Activated CD4-positive, CD25-positive, alpha-beta regulatory T cell (primary cell): ENCODE measurements around the gene CD63.
"Not testable (repeated sequence)": the region's sequence is repeated elsewhere in the genome, so short reads cannot be mapped to it uniquely, and the experiment has no call there.

Experiments
- DNase-seq, 4 experiments: peaks; one replicate each; lab custom pipeline; 2025; lab: John Stamatoyannopoulos, UW

CD63 gene, protein sequence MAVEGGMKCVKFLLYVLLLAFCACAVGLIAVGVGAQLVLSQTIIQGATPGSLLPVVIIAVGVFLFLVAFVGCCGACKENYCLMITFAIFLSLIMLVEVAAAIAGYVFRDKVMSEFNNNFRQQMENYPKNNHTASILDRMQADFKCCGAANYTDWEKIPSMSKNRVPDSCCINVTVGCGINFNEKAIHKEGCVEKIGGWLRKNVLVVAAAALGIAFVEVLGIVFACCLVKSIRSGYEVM

DNA sequence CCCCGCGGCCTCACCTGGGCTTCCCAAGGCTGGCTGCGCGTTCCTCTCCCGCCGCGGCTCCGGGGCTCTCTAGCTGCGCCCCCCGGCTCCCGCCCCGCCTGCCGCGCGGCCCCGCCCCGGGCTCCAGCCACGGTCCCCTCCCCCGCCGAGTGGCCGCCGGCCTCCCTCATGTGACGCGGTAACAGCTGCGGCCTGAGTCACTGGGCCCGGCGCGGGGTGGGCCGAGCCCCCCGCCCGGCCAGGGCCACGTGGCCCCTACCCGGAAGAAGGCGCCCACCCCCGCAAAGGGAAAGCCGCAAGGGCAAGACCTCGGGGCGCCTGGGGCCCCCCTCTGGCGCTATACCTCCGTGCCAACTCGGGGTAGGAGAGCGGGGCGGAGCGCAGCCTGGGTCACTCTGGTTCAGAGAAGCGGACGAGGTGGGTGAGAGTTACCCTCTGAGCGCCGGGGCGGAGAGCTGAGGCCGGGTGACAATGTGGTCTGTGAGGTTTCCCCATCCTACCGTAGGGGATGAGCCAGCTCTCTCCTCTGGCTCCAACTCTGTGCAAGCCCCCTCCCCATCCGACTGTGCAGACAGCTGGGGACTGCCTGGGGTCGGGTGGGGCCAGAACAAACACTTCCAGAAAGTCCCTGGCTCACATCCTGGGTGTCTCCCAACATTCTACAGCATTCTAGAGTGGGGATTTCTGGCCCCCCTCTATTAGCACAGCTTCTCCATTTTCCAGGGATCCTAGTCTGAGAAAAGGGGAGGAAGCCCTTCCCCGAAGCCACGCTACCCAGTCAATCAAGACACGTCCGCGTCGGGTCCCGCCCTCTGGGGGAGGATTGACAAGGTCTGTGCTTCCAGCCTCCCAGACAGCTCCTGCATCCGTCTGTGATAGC is at the start of gene CD63:
Gene CD63 (minus strand): TSS at position 71 of the 880 bp plus-strand sequence. CDS start 668 bp downstream, outside the sequence.
- DNase-seq: peak; percentile 22 to 55 (median 41)

DNA sequence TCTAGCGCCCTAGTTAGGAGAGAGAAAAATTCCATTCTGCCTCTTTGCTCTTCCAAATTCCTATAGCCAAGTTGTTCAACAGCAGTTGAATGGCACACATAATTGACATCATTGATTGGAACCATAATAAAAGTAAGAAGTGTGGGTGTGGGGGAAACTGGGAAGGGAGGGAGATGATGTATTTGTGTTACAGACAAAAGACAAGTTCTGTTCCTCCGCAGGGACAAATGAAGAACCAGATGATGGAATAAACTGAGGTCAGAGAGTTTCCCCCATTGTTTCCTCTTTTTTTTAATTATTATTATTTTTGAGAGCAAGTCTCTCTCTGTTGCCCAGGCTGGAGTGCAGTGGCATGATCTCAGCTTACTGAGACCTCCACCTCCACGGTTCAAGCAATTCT is 49.0 kb upstream of the CD63 start:
- DNase-seq: no peak

DNA sequence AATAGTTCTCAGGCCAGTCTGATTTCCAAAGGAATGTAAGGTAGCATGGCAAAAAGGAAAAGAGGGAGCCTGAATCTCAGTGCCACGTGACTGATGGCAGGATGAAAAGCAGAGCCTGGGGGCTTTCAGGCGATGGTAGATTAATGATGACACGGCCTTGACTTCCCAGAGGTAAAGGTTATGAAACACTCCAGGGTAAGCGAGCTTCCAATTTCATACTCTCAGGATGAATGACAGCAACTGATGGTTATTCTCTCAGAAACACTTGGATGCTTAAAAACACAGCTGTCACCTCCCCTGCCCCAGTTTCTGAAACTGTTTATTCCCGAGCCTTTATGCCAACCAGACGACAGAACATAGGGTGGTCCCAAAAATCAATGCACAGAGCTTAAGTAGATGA is 42.9 kb upstream of the CD63 start:
- DNase-seq: no peak

DNA sequence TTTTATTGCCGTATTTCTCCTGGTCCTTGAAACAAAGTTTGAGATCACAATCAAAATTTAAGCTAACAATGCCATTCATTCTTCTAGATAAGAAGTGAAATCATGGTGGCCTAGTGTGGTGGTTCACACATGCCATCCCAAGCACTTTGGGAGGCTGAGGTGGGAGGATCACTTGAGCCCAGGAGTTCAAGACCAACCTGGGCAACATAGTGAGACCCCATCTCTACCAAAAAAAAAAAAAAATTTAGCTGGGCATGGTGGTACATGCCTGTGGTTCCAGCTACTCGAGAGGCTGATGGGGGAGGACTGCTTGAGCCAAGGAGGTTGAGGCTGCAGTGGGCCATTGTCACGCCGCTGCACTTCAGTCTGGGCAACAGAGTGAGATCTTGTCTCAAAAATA is 38.3 kb upstream of the CD63 start:
- DNase-seq: no peak

DNA sequence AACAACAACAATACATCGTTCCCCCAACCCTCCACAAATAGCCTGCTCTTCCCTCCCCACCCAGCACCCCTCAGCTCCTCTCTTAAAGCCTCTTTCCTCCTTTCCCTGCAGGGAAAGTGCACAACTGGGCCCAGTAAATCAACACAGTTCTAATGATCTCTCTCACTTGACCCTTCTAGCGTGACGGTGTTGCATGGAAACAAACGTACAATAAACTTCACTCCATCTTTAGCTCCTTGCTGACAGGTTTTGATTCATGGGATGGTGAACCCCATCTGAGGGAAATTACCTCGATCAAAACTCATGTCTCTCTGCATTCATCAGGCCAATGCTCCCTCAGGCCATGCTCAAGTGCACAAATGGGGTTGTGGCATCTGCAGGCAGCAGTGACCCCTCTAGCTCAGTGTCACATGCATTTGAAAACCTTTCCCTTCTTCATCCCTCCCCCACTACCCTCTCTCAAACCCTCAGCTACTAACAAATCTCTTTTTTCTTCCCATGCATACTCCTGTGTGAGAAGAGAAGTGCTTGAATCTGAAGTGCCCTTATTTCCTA is 37.0 kb upstream of the CD63 start:
- DNase-seq: no peak

DNA sequence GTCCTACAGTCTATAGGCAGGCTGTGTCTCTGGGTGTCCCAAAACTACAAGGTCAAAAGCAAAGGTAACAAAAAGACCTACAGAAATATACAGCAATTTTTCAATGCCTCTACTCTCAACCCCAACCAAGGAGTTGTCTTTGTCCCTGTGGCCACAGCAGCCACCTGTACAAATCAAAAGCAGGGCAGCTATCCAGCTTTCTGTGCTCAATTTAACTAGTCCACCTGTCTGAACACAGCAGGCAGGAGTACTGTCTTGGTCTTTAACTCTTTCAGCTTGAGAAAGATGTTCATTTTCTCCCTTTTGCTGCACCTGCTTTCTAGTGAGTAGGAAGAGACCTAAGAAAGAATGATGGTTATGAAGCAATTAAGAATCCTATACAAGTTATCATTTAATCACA is 33.8 kb upstream of the CD63 start:
- DNase-seq: no peak

DNA sequence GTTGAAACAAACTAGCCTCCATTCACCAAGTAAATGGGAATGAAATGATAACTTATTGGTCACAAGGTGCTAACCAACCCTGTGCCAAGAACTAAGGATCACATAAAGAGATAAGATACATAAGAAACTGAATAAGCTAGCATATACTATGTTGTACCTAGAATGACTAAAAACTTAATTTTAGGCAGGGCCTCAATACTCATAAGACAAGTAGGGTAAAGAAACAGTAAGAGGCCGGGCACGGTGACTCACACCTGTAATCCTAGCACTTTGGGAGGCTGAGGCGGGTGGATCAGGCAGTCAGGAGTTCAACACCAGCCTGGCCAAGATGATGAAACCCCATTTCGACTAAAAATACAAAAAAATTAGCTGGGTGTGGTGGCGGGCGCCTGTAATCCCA is 31.9 kb upstream of the CD63 start:
- no peak for DNase-seq

DNA sequence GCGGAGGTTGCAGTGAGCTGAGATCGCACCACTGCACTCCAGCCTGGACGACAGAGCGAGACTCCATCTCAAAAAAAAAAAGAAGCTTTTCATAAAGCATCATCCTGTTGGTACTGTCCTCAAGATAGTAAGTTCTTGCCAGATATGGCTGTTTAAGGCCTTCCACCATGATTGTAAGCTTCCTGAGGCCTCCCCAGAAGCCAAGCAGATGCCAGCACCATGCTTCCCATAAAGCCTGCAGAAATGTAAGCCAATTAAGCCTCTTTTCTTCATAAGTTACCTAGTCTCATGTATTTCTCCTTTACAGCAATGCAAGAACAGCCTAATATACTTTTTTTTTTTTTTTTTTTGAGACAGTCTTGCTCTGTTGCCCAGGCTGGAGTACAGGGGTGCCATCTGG is 29.8 kb upstream of the CD63 start:
- not testable (repeated sequence) for DNase-seq

DNA sequence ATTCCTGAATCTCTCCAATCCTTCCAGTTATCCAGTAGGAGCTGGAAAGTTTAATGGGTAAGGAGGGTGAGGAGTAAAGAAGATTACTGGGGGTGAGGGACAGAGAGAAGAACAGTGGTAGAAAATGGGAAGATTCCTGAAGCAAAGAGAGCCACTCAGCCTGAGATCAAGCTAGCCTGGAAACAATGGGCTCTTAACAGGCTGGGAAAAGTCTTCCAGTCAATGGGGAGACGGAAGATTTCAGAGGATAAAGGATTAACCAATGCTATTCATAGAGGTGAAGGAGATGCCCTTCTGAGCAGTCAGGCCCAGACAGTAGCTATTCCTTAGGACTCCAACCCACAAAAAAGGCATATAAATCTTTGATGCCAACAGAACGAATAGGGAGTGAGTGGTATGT is 28.9 kb upstream of the CD63 start:
- no peak for DNase-seq

DNA sequence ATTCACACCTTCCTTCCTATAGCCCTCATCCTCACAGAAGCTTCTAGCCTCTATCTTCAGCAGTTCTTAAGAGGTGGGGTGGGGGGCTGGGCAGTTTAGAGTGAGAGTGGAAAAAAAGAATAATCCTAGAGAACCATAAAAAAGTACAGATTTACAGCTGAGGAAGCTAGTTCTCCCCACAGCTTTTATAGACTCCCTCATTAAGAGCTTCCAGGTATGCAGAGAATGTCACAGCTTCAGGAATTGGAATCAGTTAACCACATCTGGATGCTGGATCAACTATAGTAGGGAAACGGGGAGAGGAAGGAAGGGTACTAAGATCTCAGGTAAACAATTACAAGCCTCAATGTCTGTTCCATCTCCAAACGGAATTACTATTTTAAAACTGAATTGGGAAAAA is 26.4 kb upstream of the CD63 start:
- DNase-seq: no peak

DNA sequence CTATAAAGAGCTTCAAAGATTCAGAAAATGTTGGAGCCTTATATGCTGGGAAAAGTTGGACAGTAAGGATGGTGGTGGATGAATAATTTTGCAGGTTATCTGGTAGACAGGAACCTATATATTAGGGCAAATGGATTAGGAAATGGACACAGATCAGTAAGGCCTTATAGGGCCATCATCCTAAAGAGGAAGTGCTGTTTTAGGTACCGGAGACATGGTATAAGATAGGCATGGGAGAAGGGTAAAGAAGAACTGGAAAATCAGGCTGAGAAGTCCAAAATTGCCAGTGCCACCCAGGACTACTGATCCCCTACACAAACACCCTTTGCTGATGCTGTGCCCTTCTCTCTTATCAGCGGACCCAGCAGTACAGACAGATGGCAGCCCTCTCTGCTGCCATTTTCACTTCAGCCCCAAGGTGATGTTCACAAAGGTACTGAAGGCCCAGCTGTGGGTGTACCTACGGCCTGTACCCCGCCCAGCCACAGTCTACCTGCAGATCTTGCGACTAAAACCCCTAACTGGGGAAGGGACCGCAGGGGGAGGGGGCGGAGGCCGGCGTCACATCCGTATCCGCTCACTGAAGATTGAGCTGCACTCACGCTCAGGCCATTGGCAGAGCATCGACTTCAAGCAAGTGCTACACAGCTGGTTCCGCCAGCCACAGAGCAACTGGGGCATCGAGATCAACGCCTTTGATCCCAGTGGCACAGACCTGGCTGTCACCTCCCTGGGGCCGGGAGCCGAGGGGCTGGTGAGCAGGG is 19.6 kb upstream of the CD63 start:
- DNase-seq: no peak

DNA sequence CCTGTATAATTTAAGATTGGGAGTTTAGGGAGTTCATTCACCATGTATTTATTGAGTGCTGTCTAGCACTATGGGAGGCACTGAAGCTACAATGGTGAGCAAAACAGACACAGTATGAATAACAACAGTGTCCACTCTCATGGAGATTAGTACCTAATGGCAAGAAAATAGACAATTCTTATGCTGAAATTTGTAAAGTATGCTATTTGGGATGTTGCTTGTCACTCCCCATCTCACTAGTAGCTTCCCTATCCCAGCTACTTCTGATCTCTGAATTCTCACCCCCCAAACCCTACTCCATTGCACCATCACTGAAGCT is 18.1 kb upstream of the CD63 start:
- DNase-seq: no peak

DNA sequence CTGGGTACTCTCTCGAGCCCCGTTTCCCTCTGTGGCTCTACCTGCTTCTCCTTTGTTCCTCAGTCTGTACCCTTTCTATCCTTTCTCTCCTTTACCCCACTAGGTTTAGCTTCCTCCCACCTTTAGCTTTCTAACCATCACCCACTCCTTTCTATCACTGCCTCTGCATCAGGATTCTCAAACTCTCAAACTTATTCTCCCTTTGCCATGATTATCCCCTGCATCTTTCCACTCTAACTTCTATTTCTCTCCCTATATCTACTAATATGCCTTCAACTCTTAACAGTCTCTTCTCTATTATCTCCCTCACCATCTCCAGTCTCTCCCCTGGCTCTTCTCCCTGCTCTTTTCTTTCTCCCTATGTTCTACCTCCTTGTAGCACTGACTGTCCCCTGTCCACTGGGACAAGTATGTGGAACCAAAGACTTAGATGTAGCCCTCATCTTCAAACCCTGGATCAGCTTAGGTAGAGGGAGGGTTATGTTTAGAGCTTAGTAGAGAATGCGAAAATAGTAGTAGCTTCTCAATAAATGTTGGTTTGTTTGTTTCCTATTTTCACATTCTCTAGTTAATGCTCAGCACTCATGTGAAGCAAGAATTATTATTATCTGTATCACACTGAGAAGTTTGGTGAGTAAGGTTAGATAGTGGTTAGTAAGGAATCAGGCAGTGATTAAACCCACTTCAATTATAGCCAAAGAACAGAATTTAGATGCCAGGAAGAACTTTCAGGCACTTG is 17.5 kb upstream of the CD63 start:
- DNase-seq: no peak

DNA sequence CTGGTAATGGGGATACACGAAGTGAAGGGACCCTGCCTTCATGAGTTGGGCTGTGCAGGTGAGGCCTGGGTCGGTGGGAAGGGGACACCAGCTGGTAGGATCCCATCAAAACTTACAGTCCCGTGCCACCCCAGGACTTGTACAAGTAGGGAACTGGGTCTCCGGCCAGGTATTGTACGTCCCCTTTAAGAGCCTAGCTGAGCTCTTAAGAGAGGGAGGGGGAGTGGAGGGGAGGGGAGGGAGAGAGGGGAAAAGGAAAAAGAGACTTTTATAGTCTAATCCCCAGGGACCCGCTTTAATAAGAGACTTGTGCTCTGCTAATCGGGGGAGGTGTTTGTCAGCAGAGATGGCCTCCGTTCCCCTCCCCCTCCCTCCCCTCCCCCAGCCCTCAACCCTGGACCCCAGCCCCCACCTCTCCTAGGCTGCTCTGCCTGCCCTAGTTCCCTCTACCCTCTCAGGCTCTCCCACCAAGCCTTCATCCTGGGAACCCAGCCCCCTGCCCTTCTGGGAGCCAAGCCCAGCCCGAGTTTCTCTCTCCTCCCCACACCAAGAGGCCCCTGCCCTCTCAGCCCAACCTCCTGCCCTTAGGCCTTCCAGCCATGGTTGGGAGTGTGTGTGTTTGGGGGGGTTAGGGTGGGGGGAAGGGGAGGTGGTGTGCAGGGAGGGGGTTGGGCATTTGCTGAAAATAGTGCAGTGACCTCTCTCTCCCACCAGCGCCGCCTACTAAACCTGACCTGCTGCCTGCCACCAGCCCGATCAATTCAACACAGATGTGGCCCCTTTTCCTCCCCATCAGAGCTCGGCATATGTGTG is 16.8 kb upstream of the CD63 start:
- DNase-seq: no peak

DNA sequence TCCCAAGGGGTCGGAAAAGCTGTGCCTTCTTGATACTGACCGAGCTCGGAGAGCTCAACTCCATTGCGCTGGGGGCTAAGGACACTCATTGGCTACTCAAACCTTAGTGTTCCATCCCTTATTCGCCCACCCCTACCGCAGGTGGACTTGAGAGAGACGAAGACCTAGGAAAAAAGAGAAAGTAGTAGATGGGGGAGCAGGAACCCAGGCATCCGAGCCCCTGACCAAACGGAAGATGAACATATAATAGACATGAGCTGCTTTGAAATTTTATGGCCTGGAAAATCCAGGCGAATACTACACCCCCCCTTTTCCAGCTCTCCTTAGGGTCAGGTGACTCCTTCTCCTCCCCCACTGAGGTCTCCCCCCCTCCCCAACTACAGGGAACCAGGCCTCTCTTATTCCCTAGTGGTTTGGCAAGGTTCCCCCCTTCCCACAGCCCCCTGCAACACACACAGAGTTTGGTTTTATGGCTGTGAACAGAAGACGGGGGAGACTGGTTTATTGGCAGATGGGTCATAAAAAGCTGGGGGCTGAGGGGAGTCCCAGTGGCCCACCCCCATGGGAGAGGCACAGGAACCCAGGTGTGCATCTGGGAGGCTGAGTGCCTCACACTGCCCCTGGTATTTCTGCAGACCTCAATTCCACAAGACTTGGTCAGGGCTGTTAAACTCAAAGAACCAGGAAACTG is 15.7 kb upstream of the CD63 start:
- DNase-seq: no peak

DNA sequence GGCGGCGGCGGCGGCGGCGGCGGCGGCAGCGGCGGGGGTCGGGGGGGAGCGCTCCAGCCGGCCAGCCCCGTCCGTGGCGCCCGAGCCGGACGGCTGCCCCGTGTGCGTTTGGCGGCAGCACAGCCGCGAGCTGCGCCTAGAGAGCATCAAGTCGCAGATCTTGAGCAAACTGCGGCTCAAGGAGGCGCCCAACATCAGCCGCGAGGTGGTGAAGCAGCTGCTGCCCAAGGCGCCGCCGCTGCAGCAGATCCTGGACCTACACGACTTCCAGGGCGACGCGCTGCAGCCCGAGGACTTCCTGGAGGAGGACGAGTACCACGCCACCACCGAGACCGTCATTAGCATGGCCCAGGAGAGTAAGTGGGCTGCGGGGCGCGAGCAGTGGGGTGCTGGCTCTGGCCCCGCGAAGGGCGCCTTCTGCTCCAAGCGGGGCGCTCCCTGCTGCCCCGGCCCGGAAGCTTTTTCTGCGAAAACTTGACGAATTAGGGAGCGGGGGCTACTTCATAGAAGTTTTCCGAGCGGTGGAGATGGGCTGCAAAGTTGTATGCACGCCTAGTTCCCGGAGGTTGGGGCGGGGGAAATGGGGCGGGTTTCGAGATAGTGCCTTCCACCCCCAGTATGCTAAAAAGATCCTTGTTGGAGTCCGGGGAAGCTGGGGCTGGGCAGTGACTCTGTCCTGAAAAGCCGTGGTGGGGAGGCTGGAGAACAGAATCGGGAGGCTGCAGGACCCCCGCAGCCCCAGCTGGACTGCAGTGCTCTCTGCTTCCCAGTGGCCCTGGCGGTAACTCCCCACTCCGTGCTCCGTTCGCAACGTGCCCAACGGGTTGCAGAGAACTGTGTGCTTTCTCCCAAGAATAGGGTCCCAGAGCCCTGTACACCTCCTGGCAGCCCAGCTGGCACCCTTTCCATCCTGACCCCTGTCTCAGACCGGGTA is 14.9 kb upstream of the CD63 start:
- peak in 2 of 4 experiments; percentile 37 to 42 for DNase-seq

DNA sequence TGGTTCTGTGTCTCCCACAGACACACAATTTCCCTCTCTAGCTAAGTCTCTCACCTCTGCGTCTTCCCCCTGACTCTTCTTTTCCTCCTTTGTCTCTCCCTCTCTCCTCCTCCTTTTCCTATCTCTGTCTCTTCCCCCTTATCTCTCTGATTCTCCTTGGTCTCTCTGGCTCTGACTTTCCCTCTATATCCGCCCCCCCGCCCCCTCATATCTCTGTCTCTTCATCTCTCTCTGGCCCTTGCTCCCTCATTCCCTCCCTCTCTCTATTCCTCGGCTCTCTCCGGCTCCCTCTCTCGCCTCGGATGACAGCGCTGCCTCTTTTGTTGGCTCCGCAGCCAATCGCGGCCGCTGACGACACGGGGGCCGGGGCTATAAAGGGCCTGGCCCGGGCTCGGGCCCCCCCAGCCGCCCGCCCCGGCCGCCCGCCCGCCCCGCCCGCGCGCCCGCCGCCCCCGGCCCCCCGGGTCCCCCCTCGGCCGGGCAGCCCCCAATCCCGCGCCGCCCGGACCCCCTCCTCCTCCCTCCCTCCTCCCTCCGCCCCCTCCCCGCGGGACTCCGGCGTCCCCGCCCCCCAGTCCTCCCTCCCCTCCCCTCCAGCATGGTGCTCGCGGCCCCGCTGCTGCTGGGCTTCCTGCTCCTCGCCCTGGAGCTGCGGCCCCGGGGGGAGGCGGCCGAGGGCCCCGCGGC is 14.1 kb upstream of the CD63 start, which contains the start of gene GDF11:
Gene GDF11 (plus strand): TSS at position 404 of the 687 bp plus-strand sequence. CDS start 195 bp downstream, at position 599.
- DNase-seq: peak; percentile 48 to 65 (median 58)

DNA sequence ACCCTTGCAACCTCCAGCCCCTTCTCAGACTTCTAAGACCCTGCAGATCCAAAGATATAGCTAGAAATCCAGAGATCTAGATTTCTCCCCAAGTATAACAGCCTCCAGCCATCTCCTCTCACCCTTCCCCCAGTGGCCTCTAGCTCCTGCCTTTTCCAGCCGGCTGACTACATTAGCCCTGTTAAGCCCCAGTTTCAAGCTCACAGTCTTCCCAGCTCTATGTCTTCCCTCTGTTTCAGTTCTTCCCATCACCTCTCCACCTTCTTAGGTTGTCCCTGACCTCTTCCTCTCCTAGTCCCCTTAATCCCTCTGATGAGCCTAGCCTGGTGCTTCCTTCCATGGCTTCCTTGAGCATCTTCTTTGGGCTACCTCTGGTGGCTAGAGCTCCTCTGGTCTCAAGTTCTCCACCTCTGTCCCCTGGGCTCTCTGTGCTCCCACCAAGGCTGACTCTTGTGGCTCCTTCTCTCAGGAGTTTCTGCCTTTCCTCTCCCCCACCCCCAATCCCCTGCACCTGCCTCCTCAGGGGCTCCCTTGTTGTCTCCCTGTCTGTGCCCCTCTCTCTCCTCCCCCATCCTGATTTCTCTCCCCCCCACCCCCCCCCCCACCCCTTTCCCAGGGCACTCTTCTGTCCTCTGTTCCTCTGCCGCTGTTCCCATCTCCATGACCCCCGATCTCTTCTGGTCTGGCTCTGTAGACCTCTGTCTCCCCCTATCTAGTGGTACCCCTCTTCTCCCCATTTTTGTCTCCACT is 13.3 kb upstream of the CD63 start:
- no peak for DNase-seq
